Pulmonary artery endothelial cell (primary cell): Measurements from ENCODE around the gene BTBD9. TPM values are rescaled to one million over a fixed set of nuclear protein-coding genes. Genes with fewer than 3 reads are reported as not detected.
"Not testable (repeated sequence)": the region's sequence is repeated elsewhere in the genome, so short reads cannot be mapped to it uniquely, and the experiment has no call there.

Experiments used
- DNase-seq: peaks from one replicate; pipeline ENCODE4 v3.0.0-alpha.2; 2011; ENCODE audit warnings: low read depth, low spot score
- total RNA-seq: library from RNA; depleted of rRNA; stranded (reverse); fragments of >200 nt; gene quantifications from 2 replicates; pipeline ENCODE4 v1.2.3, GENCODE V29; 2014

Gene BTBD9
- total RNA-seq, 1 donor from 2014 or later = 7.6 TPM

- DNase-seq = not testable (repeated sequence)
Observed at GRCh38 chr6:38124224-38124926, 515.4 kb downstream of the BTBD9 start.

GRCh38 chr6:38119516-38119915 lies 520.2 kb downstream of the BTBD9 start:
- no peak for DNase-seq

GRCh38 chr6:38118791-38119365 lies 520.9 kb downstream of the BTBD9 start:
- DNase-seq = no peak

Other genes with a start within 250 kb of the BTBD9 start
- gene GLO1, start 63.2 kb upstream of the BTBD9 start, total RNA-seq = 151 and 188 TPM in 2 replicates
- 0.04 and 0.07 TPM in 2 replicates for gene DNAH8, start 75.4 kb upstream of the BTBD9 start, total RNA-seq